Activated T-helper 2 cell treated with anti-CD3 and anti-CD28 coated beads, Interferon-gamma antibody, Interleukin-2, Interleukin-4, amounts not matched to agents 10 μg/mL and 5 μg/mL and 100 μg/mL, durations not matched to agents 14 hours and 24 hours and 36 hours (primary cell): ENCODE data around the gene MFAP4. TPM values are rescaled to one million over a fixed set of nuclear protein-coding genes. Genes with fewer than 3 reads are reported as not detected.

Experiments
- DNase-seq: peaks from one replicate; pipeline ENCODE4 v3.0.0; 2021; ENCODE audit warnings: low spot score
- H3K27ac Mint-ChIP-seq: one replicate; pipeline ENCODE4 v1.8.0; 2021; ENCODE audit warnings: mixed read lengths
- H3K27me3 Mint-ChIP-seq: one replicate; pipeline ENCODE4 v1.8.0; 2021; ENCODE audit warnings: low read depth, mixed read lengths
- H3K36me3 Mint-ChIP-seq: one replicate; pipeline ENCODE4 v1.8.0; 2021; ENCODE audit warnings: low read depth, mixed read lengths
- H3K4me1 Mint-ChIP-seq: one replicate; pipeline ENCODE4 v1.8.0; 2021; ENCODE audit warnings: low read depth, mixed read lengths
- H3K4me3 Mint-ChIP-seq: one replicate; pipeline ENCODE4 v1.8.0; 2021; ENCODE audit warnings: low read depth, mild to moderate bottlenecking, moderate library complexity, mixed read lengths
- H3K9me3 Mint-ChIP-seq: one replicate; pipeline ENCODE4 v1.8.0; 2021; ENCODE audit warnings: mixed read lengths
- intact Hi-C: fragments of 100-400 bp; cut with micrococcal nuclease; formaldehyde crosslinking; loops from one replicate; pipeline ENCODE4 v1.15.1; 2023
- total RNA-seq: library from RNA; stranded (reverse); gene quantifications from 2 replicates; pipeline ENCODE4 v1.2.3, GENCODE V29; 2022

MFAP4 gene
- total RNA-seq, 1 donor from 2014 or later, result not detected

GRCh38 chr17:19404264-19404663, 17.3 kb upstream of the MFAP4 start:
- no peak overlapping the region for H3K4me3 Mint-ChIP-seq
- H3K4me1 Mint-ChIP-seq, result no peaks in the 10 kb centered on the region
- no peaks in the 10 kb centered on the region for H3K36me3 Mint-ChIP-seq
- intact Hi-C loops, result no loop called here
- no peaks in the 10 kb centered on the region for H3K9me3 Mint-ChIP-seq
- peaks cover 2% of the 10 kb centered on the region for H3K27me3 Mint-ChIP-seq
- no peak for DNase-seq
- no peak overlapping the region for H3K27ac Mint-ChIP-seq

DNA sequence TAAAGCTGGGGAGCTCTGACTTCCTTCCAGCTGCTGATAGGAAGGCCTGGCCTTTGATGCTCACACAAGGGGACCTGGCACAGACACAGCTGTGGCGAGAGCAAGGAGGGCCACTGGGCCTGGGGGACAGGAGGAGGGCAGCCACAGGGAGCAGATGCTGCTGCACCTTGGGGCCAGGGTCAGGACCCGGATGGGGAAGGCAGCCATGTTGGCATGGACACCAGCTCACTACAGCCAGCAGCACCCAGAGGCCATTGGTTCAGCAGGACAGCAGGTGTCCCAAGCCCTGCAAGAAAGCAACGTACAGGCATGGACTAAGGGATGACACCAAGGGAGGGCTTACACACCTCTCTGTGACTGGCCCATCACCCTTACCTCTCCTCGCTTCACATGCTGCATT, 16.0 kb upstream of the MFAP4 start:
- peaks cover 2% of the 10 kb centered on the region for H3K27me3 Mint-ChIP-seq
- no peak for DNase-seq
- no peak overlapping the region for H3K27ac Mint-ChIP-seq
- no peak overlapping the region for H3K4me3 Mint-ChIP-seq
- no peaks in the 10 kb centered on the region for H3K4me1 Mint-ChIP-seq
- H3K9me3 Mint-ChIP-seq, result no peaks in the 10 kb centered on the region
- intact Hi-C loops, result no loop called here
- no peaks in the 10 kb centered on the region for H3K36me3 Mint-ChIP-seq

GRCh38 chr17:19402171-19402570, 15.2 kb upstream of the MFAP4 start:
- intact Hi-C loops, result no loop called here
- H3K4me3 Mint-ChIP-seq, result no peak overlapping the region
- peaks cover 2% of the 10 kb centered on the region for H3K27me3 Mint-ChIP-seq
- no peaks in the 10 kb centered on the region for H3K36me3 Mint-ChIP-seq
- no peaks in the 10 kb centered on the region for H3K9me3 Mint-ChIP-seq
- no peaks in the 10 kb centered on the region for H3K4me1 Mint-ChIP-seq
- no peak overlapping the region for H3K27ac Mint-ChIP-seq
- no peak for DNase-seq

DNA sequence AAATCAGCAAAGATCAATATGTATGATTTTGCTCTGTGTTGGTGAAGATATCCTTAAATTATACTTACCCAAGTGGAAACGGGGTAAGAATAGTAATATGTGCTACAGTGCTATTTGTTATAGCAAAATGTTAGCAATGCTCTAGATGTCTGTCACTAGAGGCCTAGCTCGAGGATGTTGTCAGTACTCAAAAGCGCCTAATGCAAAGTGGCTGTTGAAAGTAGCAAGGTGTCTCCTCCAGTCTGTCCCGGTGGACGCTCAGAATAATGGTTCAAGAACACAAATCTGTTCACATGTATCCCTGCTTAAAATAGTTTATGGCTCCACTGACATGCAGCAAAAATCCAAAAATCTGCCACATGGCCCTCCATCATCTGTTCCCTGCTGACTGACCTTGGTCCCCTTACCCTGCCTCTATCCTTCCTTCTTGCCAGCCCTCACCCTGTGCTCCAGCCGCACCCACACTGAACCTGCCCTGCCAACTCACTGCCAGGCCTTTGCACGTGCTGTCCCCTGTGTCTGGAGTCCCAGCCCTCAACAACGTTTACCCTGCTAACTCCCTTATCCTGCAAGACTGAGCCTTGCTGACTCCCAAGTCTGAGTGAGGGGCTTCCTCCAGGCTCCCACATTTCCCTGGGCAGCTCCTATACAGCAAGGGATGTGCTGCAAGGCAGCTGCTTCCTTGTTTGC, 14.5 kb upstream of the MFAP4 start:
- DNase-seq, result no peak
- no peaks in the 10 kb centered on the region for H3K36me3 Mint-ChIP-seq
- no peak overlapping the region for H3K4me3 Mint-ChIP-seq
- peaks cover 4% of the 10 kb centered on the region for H3K27me3 Mint-ChIP-seq
- no peaks in the 10 kb centered on the region for H3K9me3 Mint-ChIP-seq
- no peaks in the 10 kb centered on the region for H3K4me1 Mint-ChIP-seq
- intact Hi-C loops, result no loop called here
- H3K27ac Mint-ChIP-seq, result no peak overlapping the region

DNA sequence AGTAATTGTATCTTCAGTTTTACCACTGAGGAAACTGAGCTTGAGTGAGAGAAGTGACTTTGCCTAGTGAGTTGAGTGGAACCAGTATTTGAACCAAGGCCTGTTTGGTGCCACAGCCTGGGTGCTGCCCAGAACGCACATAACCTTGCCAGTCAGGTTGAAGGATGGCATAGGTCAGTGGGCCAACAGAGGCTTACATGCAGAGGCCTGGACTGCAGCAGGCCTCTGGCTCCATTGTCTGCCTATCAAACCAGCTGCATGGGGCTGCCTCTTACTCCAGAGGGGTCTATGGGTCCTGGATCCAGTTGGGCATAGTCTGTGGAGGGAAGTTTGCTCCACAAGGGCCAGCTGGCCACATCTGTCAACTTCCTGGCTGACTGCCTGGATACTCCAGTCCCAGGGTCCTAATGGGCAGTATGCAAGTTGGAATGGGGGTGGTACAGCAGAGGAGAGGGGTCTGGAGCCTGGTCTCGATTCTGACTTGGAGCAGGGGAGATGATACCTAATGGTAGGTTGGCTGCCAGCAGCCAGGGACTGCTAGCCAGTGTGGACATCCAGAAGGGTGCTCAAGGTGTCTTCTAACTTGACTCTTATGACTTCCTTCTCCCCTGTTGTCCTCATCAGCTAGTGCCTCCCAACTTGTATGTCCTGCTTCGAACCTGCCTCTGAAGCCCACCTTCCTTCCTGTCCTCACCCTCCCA, 12.9 kb upstream of the MFAP4 start:
- intact Hi-C loops, result no loop called here
- DNase-seq, result no peak
- Mint-ChIP-seq H3K27ac (no peak overlapping the region), H3K9me3 (no peaks in the 10 kb centered on the region), H3K4me3 (no peak overlapping the region), H3K36me3 (no peaks in the 10 kb centered on the region), H3K27me3 (peaks cover 6% of the 10 kb centered on the region), H3K4me1 (no peaks in the 10 kb centered on the region)

DNA sequence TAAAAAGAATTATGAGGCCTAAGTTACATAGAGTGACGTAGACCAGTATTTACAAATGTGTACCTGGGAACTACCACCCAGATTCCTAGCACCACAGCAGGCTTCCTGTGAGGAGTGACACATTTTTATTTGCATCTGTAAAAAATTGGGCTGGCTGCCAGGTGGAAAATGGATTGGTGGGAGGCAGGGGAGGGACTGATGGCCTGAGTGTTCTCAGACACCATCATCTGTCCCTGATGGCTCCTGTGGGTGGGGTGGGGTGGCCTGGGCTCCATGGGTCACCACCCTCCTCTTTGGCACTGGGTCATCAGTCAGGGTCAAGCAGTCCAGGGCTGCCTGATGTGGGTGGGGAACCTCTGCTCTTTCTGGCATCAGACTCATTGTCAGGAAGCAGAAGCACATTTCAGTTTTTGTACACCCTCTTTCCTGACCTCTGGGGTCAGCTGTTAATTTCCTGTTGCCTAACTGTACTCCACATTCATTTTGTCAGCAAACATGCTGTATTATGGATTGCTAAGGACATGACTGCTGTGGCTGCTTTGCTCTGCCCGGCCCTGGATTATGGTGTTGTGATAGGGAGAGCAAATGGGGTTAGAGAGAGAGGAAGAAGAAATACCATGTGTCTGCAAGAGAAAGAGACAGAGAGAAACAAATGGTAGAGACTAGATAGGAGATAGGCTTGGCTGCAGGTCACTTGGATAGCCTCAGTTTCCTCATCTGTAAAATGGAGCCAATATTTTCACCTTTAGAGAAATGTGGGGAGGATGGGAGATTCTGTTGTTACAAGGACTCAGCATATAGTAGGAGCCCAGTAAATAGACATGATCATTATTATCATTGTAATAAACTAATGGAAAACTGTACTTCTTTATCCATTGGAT, 11.6 kb upstream of the MFAP4 start:
- Mint-ChIP-seq H3K4me3 (no peak overlapping the region), H3K27me3 (peaks cover 12% of the 10 kb centered on the region), H3K9me3 (no peaks in the 10 kb centered on the region), H3K4me1 (no peaks in the 10 kb centered on the region), H3K36me3 (no peaks in the 10 kb centered on the region), H3K27ac (no peak overlapping the region)
- intact Hi-C loops, result no loop called here
- no peak for DNase-seq

GRCh38 chr17:19397556-19398041, 10.6 kb upstream of the MFAP4 start:
- Mint-ChIP-seq H3K9me3 (no peaks in the 10 kb centered on the region), H3K4me3 (no peak overlapping the region), H3K36me3 (no peaks in the 10 kb centered on the region), H3K27me3 (peaks cover 21% of the 10 kb centered on the region), H3K27ac (no peak overlapping the region), H3K4me1 (no peaks in the 10 kb centered on the region)
- intact Hi-C loops, result no loop called here
- DNase-seq, result no peak

- H3K9me3 Mint-ChIP-seq, result no peaks in the 10 kb centered on the region
These were observed 5.3 kb upstream of the MFAP4 start for GRCh38 chr17:19392303-19392702.

DNA sequence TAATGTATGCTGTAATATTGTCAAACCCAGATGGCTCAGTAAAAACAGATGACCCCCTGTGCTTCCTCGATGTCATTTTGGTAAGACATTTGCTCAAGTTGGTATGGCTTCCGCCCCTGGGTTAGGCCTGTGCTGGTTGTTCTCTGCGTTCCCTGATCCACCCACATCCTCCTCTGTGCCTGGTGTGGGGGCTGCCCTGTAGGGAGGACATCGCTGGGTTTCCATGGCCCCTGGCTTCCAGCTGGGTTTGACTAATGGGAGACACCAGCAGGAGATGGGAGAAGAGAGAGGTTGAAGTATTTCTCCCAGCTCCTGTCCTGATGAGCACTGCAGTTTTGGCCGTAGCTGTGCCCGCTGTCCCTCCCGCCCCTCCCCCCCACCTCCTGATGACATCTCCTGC, 4.4 kb upstream of the MFAP4 start:
- Mint-ChIP-seq H3K27me3 (peaks cover 43% of the 10 kb centered on the region), H3K27ac (no peak overlapping the region), H3K9me3 (no peaks in the 10 kb centered on the region), H3K4me3 (no peak overlapping the region), H3K4me1 (no peaks in the 10 kb centered on the region), H3K36me3 (no peaks in the 10 kb centered on the region)
- intact Hi-C loops, result no loop called here
- DNase-seq, result no peak

More at GRCh38 chr17:19392303-19392702, 5.3 kb upstream of the MFAP4 start:
- DNase-seq, result no peak
- no peak overlapping the region for H3K27ac Mint-ChIP-seq
- H3K36me3 Mint-ChIP-seq, result no peaks in the 10 kb centered on the region
- H3K27me3 Mint-ChIP-seq, result peaks cover 45% of the 10 kb centered on the region
- H3K4me3 Mint-ChIP-seq, result no peak overlapping the region
- intact Hi-C loops, result no loop called here
- no peaks in the 10 kb centered on the region for H3K4me1 Mint-ChIP-seq

GRCh38 chr17:19390951-19391350, 4.0 kb upstream of the MFAP4 start:
- H3K9me3 Mint-ChIP-seq, result no peaks in the 10 kb centered on the region
- no peak for DNase-seq
- H3K4me3 Mint-ChIP-seq, result no peak overlapping the region
- no peak overlapping the region for H3K27ac Mint-ChIP-seq
- no peaks in the 10 kb centered on the region for H3K36me3 Mint-ChIP-seq
- H3K27me3 Mint-ChIP-seq, result peaks cover 42% of the 10 kb centered on the region
- H3K4me1 Mint-ChIP-seq, result no peaks in the 10 kb centered on the region
- intact Hi-C loops, result no loop called here

DNA sequence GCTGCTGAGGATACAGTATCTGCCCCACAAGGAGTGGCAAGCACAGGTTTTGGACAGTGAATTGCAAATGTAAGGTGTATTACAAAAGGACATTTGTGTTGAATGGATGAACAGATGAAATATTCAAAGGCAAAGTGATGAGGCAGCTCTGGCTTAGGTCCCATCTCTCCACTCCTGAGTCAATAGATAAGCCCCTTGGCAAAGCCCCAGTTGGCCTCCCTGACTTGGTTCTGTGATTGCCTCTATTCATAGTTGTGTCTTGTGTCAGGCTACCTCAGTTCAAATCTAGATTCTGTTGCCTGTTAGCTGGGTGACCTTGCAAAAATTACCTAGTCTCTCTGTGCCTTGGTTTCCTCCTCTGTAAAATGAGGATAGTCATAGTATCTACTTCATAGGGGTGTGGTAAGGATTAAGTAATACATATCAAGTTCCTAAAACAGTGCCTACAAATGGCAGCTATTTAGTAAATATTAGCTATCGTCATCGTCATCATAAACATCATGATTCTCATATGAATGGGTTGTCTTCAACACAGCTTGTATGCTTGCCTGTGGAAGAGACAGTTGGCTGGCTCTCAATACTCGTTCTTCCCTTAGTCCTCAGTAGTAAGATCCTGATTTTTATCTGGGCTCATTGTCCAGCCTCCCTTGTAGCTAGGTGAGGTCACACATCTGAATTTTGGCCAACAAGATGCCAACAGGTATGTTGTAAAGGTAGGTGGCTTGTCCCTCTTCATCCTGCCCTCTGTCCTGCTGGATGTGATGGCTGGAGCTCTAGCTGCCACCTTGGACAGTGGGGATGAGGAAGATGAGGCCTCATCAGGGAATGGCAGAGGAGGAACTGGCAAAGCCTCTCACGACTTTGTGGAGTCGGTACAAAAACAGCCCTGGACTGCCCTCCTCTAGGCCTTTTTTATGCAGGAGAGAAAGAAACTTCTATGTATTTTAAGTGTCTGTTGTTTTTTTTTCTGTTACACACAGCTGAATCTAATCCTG, 2.1 kb upstream of the MFAP4 start:
- DNase-seq, result no peak
- H3K36me3 Mint-ChIP-seq, result peaks cover 12% of the 10 kb centered on the region
- intact Hi-C loops, result no loop called here
- peaks cover 2% of the 10 kb centered on the region for H3K4me1 Mint-ChIP-seq
- no peaks in the 10 kb centered on the region for H3K9me3 Mint-ChIP-seq
- H3K4me3 Mint-ChIP-seq, result no peak overlapping the region
- H3K27me3 Mint-ChIP-seq, result peaks cover 37% of the 10 kb centered on the region
- no peak overlapping the region for H3K27ac Mint-ChIP-seq

DNA sequence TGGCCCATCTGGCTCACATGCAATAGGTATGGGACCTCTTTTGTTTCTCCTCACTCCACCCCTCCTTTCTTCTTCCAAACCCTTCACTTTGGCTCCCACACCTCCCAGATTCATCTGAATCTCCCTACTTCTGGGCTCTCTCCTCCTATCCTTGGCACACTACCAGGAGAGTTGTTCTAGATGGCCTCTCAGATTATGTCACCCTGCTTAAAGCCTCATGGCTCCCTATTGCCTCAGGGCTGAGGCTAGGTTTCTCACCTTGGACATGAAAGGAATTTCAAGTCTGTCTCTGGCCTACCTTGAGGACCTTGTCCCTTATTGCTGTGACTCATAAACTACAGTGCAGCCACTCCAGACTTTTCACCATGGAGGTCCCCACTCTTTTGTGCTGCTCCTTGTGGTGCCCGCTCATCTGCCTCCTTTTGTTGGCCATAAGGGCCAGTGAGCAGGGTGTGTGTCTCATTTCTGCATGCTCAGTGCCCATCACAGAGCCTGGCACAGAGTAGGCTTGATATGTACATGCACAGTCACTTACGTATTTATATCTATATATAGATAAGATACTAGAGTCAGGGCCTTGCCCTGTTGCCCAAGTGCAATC, 1.0 kb upstream of the MFAP4 start:
- H3K27me3 Mint-ChIP-seq, result peaks cover 28% of the 10 kb centered on the region
- peaks cover 19% of the 10 kb centered on the region for H3K36me3 Mint-ChIP-seq
- no peak for DNase-seq
- H3K27ac Mint-ChIP-seq, result no peak overlapping the region
- intact Hi-C loops, result no loop called here
- peaks cover 2% of the 10 kb centered on the region for H3K4me1 Mint-ChIP-seq
- H3K9me3 Mint-ChIP-seq, result no peaks in the 10 kb centered on the region
- H3K4me3 Mint-ChIP-seq, result no peak overlapping the region
